Erythroblast (primary cell): ENCODE results near the gene OTUB1.
A peak's percentile ranks its signal among the peaks of the same experiment; 100 is the strongest.

ENCODE experiments used
- DNase-seq, 2 experiments: peaks; one replicate each; lab custom pipeline; 2025; lab: John Stamatoyannopoulos, UW
- GATA1 ChIP-seq: IDR thresholded peaks from 2 replicates; pipeline ENCODE4 v1.6.1; 2011; ENCODE audit warnings: low read depth, mild to moderate bottlenecking, control low read depth, low read length, moderate library complexity
- POLR2A ChIP-seq: IDR thresholded peaks from 2 replicates; pipeline ENCODE4 v1.6.1; 2011; ENCODE audit warnings: mild to moderate bottlenecking, low read length

OTUB1 gene, protein sequence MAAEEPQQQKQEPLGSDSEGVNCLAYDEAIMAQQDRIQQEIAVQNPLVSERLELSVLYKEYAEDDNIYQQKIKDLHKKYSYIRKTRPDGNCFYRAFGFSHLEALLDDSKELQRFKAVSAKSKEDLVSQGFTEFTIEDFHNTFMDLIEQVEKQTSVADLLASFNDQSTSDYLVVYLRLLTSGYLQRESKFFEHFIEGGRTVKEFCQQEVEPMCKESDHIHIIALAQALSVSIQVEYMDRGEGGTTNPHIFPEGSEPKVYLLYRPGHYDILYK

DNA sequence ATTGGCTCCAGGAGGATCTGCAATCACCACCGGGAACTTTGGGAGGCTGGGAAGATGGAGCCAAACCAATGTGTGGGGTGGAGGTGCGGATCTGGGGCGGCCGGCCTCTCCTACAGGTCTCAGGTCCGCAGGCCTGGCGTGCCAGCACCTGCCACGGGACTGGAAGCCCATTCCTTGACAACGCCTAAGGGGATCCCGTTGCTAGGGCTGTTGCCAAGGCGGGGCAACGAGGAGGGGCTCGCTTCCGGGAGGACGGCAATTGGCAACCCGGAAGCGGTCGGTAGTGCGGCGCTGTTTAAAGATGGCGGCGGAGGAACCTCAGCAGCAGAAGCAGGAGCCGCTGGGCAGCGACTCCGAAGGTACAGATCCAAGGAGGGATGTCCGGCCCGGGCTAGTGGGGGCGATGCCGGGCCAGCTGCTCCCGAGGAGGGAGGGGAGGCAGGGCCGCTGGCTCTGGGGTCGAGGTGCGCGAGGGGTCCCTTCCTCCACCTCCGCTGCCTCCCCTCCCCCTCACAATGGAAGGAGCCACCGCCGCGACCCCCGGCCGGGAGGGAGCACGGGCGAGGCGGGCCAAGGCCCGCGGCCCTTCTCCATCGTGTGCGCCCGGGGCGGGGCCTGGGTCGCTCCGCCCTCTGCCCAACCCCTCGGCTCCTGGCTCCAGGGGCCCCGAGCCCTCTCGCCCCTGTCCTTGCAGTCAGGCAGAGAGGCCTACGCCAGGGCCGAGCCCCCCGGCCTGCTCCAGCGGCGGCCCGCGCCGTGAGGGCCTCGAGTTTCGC, at the start of gene OTUB1:
Gene OTUB1 (plus strand): TSS at position 283 of the 776 bp plus-strand sequence. CDS start 19 bp downstream, at position 302.
- peak; percentile 85 to 89 for DNase-seq
- no peak for TF ChIP-seq GATA1
- peak; percentile 84 for TF ChIP-seq POLR2A

DNA sequence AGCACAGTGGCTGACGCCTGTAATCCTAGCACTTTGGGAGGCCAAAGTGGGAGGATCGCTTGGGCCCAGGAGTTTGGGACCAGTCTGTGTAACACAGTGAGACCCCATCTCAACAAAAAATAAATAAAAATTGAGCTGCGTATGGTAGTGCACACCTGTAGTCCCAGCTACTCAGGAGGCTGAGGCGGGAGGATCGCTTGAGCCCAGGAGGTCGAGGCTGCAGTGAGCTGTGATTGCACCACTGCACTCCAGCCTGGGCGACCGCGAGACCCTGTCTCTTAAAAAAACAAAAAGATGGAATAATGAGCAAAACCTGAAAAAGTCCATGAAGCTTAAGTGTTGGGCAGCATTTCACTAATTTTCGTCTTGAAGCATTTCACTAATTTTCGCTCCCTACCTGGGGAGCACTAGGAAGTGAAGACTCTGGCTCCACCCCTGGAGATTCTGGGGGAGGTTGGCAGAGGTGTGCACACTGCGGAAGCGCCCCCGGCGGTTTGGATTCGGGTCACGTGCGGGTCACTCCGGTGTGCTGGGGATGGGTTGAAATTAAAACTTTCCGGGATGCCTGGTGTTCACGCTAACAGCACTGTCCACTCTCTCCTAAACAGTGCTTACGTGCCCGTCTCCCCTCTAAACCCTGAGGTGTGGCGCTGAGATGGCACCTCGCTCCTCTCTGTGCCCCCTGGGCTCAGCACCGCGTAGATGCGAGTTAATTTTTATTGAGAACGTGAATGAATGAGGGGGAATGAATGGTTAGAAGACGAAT, 48.3 kb upstream of the OTUB1 start:
- no peak for TF ChIP-seq POLR2A
- TF ChIP-seq GATA1 = no peak
- DNase-seq = peak in 1 of 2 experiments; percentile 58

DNA sequence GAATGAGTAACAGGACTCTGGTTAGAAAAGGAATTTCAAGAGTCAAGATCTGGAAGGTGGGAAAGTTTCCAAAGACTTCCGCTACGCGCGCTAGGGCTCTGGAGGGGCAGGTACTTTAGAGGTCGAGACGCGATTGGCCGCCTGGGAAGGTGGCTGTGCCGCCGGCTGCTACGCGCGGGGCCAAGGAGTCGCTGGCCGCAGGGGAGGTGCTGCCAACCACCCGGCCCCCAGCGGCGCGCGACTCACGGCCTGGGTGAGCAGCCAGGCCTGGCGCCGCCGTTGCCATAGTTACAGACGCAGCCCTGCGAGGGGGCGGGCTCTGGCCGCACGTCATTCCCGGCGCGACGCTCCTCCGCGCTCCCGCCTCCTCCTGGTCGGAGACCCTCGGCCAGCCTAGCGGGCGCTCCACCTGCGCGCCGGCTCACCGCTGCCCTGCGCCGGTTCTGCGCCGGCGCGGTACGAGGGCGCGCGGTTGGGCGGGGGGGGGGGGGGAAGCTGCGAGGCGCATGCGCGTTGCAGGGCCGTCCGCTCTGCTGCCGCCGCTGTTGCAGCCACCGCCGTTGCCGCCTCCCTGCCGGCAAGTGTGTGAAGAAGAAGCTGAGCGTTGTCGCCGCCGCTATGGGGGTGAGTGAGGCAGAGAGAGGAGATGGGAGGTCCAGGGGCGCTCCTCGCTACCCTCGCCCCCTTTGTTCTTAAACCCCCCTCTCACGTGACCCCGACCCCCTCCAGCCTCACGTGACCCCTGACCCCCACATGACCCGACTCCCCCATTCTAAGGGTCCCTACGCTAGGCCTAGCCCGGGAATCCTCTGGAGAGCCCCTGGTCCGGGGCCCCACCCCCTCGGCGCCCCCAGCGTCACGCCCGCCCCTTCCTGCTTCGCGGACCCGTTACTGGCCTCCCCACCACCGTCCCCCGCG, 47.5 kb upstream of the OTUB1 start, which contains the start of gene NAA40:
Gene NAA40 (plus strand): TSS at position 524 of the 918 bp plus-strand sequence. CDS start 95 bp downstream, at position 619.
- TF ChIP-seq GATA1 (no peak), POLR2A (peak; percentile 55)
- DNase-seq = peak; percentile 98

DNA sequence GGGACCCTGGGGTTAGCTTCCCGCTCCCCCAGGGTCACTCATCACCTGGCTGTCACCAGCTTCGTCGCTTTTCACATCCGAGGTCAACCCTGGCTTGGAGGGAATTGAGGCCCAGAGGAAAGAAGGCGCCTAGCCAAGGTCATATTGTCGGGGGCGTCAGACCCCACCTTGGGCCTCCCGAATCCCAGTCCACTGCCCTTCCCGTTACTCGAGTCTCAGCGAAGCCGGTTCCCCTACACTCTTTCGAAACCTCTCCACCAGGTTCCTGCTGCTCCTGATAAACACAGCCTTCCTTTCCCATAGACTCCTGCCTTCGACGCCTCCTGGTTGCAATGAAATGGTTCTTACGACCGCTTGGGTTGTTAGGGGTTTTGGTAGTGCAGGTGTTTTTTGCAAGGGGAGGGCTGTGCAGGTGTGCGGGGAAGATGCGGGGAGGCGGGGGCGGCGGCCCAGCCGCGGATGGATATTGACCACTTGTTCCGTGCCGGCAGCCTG, 46.8 kb upstream of the OTUB1 start:
- no peak for TF ChIP-seq POLR2A
- TF ChIP-seq GATA1 = no peak
- peak; percentile 58 to 64 for DNase-seq

DNA sequence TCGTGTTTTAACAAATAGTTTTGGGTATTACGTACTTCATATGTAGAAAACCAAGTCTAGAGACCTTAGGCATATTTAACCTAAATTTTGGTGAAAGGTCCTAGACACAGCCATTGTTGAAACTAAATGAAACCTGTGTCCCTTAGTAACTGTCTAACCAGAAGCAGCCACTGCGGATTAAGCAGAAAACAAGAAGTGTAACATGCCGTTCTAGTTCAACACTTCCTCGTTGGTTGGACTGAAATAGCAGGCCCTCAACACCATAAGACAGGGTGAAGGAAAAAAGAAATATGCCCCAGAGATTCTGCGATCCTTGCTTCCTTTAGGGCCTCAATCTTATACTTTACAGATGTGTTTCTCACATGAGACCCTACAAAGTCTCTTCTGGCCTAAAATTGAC, 45.5 kb upstream of the OTUB1 start:
- no peak for TF ChIP-seq POLR2A
- no peak for TF ChIP-seq GATA1
- DNase-seq = no peak

DNA sequence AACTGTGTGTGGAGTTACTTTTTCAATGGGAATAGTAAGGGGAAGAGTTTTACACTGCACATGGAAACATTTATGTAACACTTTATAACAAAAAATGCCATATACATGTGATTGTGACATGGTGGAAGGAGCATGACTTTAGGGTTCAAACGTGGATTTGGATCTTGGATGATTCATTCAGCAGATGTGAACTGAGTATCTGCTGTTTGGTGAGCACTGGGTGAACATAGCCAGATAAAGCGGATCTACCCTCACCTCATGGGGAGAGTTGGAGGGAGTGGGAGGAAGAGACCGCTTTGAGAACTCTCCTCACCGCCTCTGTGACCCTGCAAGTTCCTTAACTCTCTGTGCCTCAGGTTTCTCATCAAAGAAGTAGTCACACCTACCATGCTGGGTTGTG, 44.3 kb upstream of the OTUB1 start:
- no peak for DNase-seq
- TF ChIP-seq POLR2A (no peak), GATA1 (no peak)

DNA sequence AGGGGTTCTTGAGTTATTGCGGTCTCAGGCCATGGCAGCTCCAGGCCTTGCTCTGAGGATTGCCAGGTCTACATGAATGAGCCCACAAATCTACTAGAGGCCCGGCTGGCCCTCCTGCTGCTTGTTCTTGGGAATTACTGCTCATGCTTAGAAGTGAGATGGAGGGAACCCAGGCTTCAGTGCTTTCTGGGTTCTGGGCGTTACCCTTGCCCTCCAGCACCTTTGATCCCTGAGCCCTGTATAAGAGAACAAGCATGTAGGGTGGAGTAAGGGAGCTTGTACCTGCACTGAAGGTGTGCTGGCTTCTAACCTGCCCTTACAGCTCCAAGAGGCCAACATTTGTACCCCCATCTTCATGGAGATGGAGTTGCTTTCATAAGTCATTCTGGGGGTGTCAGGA, 43.4 kb upstream of the OTUB1 start:
- no peak for TF ChIP-seq GATA1
- TF ChIP-seq POLR2A = no peak
- DNase-seq = no peak

DNA sequence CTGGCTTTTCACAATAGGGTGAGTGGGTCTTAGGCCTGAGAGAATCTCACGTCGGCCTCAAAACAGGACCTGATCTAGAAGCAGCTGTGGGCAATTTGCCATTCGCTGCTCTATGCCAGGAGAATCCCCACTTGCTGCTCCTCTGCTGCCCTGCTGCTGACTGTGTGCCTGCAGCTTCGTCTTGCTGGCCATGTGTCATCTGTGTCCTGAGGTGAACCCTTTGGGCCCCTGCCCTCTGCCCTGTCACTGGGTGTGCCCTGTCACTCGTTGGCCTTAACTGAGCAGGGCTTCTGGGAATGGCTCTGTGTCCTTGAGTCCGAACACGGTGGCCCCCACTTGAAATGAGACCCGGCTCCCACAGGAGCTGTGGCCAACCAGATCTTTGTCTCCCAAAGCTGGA, 41.3 kb upstream of the OTUB1 start:
- peak; percentile 85 to 89 for DNase-seq
- TF ChIP-seq GATA1 (no peak), POLR2A (no peak)

DNA sequence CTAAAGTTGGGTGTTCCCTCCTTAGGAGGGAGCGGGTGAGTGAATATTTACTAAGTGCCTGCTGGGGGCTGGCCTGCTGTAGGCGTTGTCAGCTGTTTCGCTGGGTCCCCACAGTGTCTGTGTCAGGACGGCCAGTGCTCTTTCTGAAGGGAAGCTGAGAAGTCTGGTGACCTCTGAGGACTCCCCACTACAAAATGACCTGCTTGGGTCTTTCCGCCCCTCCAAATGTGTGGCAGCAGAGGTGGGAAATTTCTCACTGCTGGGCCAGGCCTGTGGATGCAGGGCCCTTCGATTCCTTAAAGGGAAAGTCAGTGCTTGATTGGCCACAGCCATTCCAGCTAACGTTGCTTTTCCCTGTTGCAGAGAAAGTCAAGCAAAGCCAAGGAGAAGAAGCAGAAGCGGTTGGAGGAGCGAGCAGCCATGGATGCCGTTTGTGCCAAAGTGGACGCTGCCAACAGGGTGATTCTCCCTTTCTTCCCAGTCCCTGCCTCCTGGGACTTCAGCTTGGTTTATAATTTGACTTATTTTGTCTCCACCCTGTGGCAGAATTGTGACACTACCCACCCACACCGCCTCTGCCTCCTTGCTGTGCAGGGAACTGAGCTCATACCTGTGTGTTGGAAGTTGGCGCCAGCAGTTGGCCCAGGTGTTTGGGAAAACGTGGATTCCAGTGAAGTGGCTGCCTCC, 40.6 kb upstream of the OTUB1 start:
- peak; percentile 63 to 81 for DNase-seq
- TF ChIP-seq POLR2A = no peak
- TF ChIP-seq GATA1 = no peak

DNA sequence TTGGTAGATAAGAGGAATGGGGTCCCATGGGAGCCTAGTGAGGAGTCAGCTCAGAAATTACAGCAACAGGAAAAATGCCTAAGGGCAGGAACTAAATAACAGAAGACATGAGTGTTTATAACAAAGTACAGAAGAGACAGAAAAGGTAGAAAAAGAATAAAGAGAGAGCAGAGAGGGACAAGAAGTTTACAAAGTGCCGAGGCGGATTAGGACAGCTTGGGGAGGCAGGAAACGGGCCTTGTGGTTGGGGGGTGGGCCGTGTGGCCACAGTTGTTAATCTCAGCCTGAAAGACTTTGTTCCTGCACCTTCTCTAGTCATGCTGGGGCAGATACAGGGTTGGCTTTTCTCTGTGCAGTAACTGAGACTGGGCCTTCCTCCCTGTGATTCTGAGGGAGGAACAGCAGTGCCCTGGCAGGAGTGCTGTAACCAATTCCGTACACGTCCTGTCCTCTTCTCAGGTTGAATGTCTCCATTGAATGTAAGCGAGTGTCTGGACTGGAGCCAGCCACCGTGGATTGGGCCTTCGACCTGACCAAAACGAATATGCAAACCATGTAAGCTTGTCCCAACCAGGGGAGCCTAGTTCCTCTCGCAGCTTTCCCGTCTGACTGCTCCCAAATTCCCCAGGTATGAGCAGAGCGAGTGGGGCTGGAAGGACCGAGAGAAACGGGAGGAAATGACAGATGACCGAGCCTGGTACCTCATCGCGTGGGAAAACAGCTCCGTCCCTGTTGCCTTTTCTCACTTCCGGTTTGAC, 34.3 kb upstream of the OTUB1 start:
- no peak for DNase-seq
- TF ChIP-seq POLR2A (no peak), GATA1 (no peak)

DNA sequence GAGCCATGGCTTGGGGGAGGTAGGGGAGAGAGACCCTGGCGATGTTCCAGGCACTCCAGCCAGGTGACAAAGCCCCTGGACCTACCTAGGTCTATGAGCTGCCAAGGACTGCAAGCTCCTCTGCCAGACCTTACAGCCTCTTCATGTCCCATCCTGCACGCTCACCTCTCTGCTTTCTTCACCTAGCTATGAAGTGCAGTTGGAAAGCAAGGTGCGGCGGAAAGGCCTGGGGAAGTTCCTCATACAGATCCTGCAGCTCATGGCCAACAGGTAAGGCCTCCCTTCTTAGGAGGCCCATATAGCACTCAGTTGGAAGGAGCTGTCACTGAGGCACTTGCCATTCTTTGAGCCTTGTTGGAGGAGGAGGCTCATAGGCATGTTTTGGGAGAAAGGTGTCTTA, 33.7 kb upstream of the OTUB1 start:
- no peak for DNase-seq
- no peak for TF ChIP-seq POLR2A
- TF ChIP-seq GATA1 = no peak
